ELF-1 (cell line): ENCODE data around the gene KRTAP12-3.
"Not testable (repeated sequence)": the region's sequence is repeated elsewhere in the genome, so short reads cannot be mapped to it uniquely, and the experiment has no call there.

ENCODE experiments used
- DNase-seq: peaks from one replicate; pipeline ENCODE4 v3.0.0-alpha.2; 2016; ENCODE audit warnings: low read depth, low spot score

KRTAP12-3 gene, protein sequence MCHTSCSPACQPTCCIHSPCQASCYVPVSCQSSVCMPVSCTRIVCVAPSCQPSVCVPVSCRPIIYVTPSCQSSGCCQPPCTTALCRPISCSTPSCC

DNA sequence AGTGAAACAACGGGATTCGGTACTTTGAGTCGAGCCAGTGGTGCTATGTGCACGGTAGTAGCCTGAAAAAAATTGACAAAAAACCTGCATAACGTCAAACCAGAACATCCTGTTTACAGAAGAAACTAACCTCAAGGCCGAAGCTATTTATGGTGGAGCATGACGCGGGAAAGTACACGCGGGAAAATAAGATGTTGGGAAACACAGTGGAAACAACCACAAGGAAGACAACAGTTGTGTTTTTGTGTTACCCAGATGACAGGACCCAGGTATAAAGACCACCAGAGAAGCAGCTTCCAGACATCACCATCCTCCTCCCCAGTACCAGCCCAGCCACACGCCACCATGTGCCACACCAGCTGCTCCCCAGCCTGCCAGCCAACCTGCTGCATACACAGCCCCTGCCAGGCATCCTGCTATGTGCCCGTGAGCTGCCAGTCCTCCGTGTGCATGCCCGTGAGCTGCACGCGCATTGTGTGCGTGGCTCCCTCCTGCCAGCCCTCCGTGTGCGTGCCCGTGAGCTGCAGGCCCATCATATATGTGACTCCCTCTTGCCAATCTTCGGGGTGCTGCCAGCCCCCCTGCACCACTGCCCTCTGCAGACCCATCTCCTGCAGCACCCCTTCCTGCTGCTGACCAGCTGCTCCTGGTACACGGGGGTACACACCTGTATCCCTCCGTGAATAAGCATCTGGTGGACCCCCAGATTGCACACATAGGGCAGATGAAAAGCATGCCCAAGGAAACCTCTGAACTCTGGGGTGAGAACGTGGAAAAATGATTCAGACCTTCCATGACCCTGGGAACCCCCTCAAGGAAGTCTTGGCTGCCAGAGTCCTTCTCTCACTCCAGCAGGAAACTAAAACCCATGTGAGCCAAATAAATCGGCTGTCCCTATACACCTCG is at the start of gene KRTAP12-3:
TSS of gene KRTAP12-3 (plus strand) at position 298 of the 906 bp plus-strand sequence. CDS start at position 346, 48 bp downstream.
- no peak for DNase-seq

DNA sequence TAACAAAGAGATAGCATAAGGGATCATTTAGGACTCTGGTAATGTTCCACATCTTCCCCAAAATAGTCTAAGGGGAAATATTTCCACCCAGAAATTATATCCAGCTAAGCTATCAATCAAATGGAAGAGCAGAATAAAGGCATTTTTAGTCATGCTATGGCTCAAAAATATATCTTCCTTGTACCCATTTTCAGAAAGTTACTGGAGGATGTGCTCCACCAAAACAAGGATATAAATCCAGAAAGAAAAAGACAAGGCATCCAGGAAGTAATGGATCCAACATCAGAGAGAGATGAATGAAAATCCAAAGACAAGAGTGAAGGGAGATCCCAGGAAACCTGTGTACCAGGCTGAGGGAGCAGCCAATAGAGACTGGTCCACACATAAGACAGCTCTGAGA is 48.5 kb upstream of the KRTAP12-3 start:
- DNase-seq, result no peak

DNA sequence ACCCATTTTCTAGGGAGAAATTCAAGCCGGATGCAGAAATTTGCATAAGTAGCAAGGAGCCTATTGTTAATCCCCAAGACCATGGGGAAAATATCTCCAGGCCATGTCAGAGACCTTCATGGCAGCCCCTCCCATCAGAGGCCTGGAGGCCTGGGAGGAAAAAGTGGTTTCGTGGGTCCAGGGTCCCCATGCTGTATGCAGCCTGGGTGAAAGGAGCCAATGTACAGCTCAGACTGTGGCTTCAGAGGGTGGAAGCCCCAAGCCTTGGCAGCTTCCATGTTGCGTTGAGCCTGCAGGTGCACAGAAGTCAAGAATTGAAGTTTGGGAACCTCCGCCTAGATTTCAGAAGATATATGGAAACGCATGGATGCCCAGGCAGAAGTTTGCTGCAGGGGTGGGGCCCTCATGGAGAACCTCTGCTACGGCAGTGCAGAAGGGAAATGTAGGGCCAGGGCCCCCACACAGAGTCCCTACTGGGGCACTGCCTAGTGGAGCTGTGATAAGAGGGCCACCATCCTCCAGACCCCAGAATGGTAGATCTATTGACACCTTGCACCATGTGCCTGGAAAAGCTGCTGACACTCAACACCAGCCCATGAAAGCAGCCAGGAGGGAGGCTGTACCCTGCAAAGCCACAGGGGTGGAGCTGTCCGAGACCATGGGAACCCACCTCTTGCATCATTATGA is 47.4 kb upstream of the KRTAP12-3 start:
- DNase-seq, result not testable (repeated sequence)

DNA sequence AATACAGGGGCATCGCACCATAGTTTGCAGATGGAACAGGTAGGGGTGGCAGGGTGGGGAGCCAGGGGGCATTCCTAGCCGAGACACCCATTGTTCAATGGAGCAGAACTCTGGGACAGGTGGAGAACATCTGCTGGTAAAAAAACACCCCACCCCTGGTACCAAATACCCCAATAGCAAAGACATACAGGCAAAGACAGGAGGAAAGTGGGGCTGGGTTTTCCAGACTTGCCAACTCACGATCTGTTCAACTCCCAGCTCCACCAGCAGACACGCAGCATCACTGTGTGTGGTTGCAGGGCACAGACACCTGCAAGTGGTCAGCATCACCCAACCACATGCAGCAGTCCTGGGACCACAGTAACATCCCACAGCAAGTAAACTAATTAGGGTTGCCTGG is 46.2 kb upstream of the KRTAP12-3 start:
- no peak for DNase-seq

DNA sequence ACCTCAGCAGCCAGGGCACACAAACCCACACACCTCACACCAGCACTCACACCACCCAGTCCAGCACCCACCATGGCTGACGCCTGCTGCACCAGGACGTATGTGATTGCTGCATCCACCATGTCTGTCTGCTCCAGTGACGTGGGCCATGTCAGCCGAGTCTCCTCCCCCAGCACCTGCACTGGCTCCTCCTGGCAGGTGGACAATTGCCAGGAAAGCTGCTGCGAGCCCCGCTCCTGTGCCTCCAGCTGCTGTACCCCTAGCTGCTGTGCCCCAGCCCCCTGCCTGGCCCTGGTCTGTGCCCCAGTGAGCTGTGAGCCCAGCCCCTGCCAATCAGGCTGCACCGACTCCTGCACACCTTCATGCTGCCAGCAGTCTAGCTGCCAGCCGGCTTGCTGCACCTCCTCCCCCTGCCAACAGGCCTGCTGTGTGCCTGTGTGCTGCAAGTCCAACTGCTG is 45.7 kb upstream of the KRTAP12-3 start, which contains the start of gene KRTAP10-8:
TSS of gene KRTAP10-8 (plus strand) at position 51 of the 458 bp plus-strand sequence. CDS start at position 73, 22 bp downstream.
- DNase-seq, result no peak

DNA sequence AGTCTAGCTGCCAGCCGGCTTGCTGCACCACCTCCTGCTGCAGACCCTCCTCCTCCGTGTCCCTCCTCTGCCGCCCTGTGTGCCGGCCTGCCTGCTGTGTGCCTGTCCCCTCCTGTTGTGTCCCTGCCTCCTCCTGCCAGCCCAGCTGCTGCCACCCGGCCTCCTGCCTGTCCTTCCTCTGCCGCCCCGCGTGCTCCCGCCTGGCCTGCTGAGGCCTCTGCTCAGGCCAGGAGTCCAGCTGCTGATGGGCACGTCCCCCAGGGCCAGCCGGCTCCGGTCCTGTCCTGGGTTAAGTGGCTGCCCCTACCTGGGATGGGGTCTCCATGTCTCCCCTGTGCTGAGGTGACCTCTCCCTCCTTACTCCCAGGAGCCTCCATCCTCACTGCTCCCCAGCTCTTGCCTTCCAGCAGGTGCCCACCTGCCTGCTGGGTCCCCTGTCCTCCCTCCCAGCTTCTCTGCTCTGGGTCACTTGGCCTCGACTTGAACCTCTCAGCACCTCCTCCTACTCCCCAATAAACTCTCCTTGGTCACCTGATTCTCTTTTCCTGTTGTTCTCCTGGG is 45.0 kb upstream of the KRTAP12-3 start:
- no peak for DNase-seq

DNA sequence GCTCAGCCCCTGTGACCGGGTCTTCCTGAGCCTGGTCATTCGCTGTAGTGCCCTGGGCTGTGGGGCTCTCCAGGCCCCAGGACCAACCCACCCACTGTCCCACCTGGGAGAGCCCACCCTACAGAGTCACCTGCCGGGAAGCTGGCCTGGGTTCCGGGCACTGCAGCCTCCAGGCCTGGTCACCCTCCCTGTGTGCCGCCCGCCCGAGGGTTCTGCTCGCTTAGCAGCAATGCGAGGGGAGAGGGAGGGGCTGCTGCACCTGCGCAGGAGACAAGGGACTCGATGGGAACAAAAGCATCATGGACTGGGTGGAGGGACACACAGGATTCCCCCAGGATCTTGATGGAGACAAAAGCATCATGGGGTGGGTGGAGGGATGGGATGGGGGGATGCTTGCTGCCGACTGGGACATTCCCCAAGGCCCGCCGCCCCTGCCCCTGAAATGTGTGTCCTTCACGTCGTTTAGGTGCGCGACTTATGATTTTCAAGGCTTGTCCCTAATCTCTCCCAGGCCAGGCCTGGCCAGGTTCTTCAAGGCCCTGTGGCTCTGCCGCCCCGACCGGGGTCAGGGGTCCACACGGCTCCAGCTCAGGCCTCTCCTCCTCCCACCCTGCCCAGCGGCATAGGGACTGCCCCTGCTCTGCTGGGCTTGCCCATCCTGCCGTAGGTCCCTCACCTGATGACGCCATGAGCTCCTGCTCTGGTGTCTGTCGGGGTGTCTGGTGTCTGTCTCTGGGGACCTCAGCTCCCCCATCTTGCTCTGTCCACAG is 44.2 kb upstream of the KRTAP12-3 start:
- DNase-seq, result no peak

DNA sequence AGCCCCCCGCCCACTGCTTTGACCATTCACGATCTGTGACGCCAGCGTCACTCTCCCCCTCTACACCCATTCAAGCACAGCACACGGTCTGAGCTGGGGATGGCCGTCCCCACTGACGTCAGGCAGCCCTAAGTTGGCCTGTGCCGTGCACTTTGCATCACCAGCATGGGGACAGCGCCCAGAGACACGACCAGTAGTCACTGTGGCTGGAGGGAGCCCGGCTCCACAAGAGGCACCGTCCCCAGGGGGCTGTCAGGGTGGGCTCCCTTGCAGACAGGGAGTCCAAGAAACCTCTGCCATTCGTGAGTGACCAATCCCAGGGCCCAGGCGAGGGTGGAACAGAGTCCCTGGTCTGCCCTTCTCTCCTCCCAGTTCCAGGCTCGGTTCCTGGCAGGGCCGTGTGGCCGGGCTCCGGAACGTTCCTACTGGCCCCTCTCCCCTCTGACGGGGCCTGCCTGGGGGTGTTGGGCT is 43.5 kb upstream of the KRTAP12-3 start:
- no peak for DNase-seq

DNA sequence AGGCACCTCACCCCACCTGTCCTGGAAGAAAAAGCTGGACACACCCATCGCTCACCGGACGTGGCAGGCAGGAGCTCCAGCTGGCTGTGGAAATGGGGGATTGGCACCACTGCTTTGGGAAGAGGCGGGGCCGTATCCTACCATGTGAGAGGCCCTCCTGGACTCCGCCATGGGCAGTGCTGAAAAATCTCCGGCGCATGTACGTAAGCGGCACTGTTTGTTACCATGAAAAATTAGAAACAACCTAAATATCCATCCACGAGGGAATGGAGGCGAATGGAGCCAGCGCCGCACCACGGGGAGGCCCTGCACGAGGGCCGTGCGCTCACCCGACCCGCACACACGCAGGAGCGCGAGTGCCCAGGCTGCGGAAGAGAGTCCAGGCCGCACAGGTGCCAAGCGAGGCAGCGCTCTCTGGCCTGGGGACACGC is 42.8 kb upstream of the KRTAP12-3 start:
- no peak for DNase-seq

DNA sequence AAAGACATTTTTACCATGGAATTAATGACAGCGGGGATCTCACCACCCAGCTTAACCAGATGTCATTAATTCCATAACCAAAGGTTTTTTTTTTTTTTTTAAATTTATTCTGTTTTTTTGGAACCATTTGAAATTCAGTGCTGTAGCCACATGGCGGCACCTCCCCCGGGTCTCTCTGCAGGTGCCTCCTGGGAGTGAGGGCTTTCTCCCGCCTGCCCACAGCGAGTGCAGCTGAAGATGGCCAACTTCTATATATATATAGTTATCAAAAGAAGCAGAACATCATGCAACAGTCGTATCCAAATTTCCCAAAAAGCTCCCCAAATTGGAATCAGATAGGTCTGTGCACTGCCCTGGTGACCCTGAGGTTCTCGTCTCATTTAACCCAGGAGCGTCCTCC is 42.3 kb upstream of the KRTAP12-3 start:
- DNase-seq, result no peak

DNA sequence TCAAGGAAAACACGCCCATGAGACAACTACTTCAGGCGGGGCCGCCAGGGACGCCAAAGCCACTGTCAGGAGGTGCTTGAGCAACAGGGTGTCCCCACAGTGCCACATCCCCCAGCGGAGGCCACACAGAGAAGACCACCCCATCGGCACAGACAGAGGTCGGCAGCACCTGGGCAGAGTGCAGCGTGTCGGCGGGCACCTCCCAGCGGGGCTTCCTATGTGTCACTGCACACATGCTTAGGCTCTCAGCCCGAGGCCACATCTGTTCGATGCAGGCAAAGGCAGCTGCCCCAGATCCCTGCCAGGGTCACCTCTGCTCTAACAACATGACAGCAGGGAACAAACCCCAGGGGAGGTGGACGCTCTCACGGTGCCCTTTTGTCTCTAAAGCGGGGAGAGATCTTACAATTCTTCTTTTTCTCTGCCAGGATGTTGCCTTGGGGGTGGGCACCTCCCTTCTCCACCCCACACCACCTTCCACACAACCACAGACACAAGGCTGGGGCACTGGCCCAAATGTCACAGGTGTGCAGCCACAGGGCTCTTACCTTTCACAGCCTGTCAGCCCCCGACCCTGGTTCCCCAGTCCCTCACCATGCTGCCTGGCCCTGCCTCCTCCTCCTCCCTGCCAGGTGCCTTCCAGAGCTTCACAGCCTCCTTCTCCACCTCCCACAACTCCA is 41.7 kb upstream of the KRTAP12-3 start:
- no peak for DNase-seq

DNA sequence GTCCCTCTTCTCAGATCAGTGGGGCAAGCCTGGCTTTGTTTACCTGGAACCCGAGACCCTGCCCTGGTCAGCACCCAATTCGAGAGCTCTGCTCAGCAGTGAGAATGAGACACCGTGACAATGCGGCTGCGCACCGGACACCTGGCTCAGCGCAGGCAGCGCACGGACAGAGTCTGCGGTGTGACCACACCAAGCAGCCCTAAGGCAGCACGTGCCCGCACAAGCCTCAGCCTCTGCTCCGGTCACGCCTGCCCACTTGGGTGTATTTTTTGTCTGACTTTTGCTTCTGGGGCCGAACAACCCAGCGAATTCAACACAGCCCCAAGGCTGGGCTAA is 41.2 kb upstream of the KRTAP12-3 start:
- DNase-seq, result no peak

DNA sequence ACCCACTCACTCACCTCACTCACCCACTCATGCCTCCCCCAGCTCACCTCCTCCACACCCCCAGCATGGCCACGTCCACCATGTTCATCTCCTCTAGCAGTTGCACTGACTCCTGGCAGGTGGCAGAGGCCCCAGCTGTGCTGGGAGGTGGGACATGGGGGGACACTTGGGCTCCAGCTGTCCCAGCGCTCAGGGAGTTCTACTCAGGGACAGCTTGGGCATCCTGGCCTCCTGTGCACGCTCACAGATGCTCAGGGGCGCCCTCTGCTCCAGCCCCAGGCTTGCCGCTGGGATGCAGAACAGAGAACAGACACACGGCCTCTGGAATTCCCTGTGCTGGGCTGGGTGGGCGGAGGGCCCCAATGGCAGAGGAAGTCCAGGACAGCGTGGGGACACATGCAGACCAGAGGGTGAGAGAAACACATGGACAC is 40.6 kb upstream of the KRTAP12-3 start:
- no peak for DNase-seq

DNA sequence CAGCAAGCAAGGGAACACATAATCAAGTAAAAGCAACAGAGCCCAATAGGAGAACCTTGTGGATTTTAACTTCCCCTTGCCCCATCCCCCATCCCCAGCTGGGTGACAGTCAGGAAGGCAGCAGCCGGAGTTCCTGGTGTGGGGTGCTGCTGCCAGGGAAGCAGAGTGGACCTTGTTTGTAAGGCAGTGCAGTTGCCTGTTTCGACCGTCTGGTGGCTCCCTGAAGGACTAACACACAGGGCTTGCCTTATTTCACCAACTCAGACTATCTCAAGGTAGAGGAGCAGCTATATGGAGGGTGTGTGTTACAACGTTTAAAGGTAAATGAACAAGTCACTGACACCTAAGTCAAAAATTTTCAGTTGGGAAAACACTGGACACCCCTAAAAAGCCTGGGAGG is 39.2 kb upstream of the KRTAP12-3 start:
- DNase-seq, result no peak

DNA sequence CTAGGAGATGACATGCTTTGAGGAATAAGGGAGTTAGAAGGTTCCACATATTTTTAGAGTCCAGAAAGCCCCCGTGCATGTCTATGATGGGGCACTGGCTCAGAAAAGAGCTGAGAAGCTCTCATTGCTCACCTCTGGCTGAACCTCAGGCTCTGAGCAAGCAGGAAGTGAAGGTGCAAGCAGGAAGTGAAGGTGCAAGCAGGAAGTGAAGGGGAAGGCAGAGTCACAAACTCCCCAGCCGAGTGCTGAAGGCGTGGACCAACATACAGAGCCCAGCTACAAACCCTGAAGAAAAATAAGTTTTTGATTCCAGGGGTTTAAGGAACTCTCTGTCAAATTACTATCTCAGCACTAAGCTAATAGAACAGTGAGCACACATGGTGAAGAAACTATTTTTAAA is 38.8 kb upstream of the KRTAP12-3 start:
- DNase-seq, result no peak

DNA sequence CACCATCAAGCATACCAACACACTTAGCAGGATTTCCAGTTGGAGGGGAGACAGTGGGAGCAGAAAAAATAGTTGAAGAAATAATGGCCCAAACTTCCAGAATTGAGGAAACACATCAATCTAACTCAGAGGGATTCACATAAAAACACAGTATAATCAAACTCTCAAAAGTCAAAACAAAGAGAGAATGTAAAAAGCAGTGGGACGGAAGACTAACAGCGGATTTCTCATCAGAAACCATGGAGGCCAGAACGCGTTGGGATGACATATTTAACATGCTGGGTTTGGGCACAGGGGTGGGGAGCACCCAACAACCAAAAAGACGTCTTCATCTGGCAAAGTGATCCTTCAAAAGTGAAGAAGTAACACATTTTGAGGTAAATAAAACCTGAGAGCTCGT is 37.8 kb upstream of the KRTAP12-3 start:
- no peak for DNase-seq

DNA sequence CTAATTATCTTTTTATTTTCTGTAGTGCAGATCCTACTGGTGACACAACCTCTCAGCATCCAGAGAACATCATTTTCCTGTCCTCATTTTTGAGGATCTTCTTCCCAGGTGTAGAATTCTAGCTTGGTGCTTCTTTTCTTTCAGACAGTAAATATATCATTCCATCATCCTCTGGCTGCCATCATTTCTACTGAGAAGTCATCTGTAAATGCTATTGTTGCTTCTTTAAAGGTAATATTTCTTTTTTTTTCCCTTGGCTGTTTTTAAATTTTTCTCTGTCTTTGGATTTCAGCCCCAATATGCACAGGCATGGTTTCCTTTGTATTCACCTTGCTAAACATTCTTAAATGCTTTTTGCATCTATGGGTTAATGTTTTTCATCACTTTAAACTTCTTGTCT is 34.2 kb upstream of the KRTAP12-3 start:
- no peak for DNase-seq

DNA sequence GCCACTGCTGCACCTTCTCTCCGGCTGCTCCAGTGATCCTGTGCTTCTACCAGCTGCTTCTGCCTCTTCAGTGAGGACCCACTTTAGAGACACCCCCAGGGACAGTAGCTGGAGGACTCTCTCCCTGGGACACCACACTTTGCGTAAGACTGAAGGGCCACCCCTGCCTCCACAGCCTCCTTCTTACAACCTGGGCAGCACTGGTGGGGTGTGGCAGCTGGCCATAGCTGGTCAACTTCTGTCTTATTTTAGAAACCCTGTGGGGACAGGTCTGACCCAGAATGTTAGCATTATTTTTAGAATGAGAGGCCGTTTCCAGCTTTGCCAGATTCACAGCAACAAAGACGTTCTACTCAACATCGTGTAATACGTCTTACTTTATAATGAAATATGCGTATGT is 32.0 kb upstream of the KRTAP12-3 start:
- no peak for DNase-seq

DNA sequence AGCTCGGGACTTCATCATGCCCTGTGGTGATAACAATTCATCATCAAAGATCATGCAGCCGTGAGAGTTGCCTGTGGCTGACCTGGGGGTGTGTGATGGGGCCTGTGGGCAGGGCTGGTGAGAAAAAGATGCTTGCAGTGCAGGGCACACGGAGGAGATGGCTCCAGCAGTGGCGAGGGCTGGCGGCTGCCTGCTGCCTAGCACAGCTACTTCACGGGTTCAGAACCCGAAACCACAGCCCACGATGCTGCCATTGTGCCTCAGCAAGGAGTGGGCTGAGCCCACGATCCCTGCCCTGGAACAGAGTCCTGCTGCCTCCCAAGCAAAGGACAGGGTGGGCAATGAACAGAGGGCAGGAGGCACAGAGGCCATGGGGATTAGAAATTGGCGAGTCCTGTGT is 31.5 kb upstream of the KRTAP12-3 start:
- DNase-seq, result no peak

DNA sequence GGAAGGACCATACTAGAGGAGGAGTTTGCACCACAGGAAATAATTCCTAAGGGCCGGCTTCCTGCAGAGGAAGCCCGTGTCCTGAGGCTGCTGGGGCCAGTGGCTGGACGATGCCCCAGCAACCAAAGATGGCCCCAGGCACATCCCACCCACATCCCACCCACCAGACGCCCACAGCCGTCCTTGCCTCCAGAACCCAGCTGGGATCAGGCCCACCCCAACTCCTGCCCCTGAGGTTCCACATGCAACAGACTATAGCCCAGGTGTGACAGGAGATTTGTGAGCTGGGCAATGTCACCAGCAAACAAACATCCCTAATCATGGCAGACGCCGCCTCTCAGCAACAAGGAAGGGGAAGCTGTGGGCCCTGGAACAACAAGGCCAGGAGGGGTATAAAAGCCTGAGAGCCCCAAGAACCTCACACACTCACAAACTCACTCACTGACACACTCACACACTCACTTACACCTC is 31.0 kb upstream of the KRTAP12-3 start, which contains the start of gene KRTAP10-9:
TSS of gene KRTAP10-9 (plus strand) at position 421 of the 471 bp plus-strand sequence. CDS start 79 bp downstream, outside the sequence.
- DNase-seq, result no peak
